Endothelial cell of hepatic sinusoid (primary cell): Measurements from ENCODE around the gene RAP1GAP.

Experiments used
- in situ Hi-C: cut with HindIII; loops from 2 replicates; pipeline ENCODE4 v1.10.0; 2017; ENCODE audit warnings: low sequenced_read_pairs

RAP1GAP gene

DNA sequence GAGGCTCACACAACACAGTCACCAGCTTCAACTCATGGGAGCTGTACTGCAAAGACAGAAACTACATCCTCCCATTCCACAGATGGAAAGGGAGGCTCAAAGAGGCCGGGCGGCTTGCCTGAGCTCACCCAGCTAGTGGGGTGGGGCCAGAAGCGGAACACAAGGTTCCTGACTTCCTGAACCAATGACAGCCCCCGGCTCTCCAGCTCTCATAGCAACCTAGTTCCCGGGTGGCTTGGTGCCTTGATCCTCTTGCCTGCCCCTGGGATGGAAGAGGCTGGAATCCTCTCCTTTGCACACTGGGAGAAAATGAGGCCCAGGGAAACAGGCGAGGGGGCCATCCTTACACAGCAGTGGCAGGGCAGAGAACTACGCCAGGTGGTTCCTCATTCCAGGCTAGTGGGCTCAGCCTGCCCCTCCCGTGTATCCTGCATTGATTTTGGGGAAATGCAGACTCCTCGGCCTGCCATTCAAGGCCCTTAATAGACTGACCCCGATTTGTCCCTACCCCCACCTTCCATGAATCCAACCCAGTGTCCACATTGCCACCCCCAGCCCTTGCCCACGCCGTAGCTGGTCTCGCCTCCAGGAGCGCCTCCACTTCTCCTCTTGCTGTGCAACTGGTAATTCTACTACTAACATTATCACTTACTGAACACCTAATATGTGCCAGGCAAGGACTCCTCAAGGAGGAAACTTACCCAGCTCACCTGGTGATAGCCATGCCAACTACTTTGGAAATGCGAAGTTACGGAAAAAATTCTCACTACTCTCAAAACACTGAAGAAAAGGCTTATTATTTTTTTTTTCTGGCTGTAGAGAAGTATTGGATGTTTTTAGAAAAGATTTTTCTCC lies 5.0 kb downstream of the RAP1GAP start:
- in situ Hi-C loops: loop anchor here (25.0 kb wide), 1 partner anchor 302 kb away; no protein-coding TSS in a partner anchor

DNA sequence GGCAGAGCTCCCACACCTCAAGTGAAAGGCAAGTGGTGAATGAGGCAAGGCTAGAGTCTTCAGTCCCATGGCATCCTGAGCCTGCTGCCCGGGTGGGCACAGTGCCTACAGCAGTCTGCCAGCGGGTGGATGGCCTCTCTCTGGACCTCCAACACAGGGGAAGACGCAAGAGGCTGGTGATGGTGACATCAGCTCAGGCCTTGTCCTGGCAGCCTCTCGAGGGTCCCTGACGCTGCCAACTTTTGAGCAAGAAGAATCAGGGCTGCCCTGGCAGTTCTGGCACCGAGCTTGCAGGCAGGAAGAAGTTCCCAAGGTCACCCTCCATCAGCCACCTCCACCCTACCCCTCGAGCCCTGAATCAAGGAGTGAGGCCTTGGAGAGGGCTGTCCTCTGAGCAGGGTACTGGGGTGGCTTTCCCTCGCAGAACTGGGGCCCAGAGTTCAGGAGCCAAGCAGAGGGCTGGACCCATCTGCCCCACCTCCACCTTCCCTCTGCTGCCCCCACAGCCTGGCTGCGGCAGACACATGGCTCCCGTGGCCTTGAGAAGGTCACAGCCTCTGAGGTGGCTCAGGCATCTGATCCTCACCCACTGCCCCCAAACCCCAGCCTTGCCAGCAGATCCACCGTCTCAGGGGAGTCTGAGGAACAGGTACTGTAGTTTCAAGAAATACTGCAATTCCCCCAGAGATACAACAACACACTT lies 5.8 kb downstream of the RAP1GAP start:
- in situ Hi-C loops: loop anchor here (25.0 kb wide), 1 partner anchor 301 kb away; no protein-coding TSS in a partner anchor

DNA sequence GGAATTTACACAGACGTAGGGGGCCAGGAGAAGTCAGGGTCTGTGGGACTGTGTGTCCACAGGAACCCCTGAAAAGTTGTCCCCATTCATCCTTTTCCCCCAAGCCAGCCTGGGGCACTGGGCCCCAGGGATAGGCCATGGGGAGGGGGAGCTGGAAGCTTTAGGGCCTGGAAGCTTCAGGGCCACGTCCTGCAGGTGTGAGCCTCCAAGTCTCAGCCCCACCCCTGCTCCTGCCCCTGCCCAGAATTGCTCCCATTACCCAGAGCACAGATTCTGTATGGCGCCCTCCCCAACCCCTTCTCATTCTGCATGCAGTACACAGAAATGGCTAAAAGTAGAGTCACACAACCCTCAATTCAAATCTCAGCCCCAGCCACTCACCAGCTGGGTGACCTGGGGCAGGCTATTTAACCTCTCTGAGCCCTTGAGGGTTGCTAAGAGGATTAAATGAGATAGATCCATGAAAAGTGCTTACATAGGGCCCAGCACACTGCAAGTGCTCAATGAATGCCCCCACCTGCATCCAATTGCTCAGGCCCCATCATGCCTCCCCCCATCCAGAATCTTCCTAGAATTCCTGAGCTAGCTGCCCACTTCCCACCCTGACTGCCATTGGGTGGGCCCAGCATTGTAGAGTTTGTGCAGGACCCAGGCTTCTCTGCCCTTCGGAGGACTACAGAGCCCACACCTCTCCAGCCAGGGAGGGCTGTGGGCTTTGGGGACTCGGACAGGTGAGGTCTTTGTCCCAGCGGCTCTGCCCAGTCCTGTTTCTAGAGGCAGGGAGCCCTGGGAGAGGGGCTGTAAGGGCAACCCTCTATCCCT lies 6.5 kb downstream of the RAP1GAP start:
- in situ Hi-C loops: loop anchor here (25.0 kb wide), 1 partner anchor 300 kb away; no protein-coding TSS in a partner anchor

DNA sequence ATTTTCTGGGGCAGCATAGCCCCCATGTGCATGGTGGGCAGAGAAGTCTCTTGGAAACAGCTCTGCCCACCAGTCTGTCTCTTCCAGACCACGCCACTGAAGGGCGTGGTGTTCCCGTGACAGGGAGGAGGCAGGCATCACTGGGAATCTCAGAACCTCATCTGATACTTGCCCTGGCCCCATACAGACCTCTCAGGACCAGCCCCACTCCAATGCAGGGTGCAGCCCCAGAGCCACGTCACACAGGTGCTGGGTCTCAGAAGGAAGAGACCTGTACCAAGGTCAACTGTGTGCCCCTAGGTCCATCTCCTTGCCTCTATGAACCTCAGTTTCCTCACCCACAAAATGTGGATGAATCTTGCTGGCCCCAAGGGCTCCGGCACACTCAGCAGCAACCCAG lies 7.3 kb downstream of the RAP1GAP start:
- in situ Hi-C loops: loop anchor here (25.0 kb wide), 1 partner anchor 300 kb away; no protein-coding TSS in a partner anchor

DNA sequence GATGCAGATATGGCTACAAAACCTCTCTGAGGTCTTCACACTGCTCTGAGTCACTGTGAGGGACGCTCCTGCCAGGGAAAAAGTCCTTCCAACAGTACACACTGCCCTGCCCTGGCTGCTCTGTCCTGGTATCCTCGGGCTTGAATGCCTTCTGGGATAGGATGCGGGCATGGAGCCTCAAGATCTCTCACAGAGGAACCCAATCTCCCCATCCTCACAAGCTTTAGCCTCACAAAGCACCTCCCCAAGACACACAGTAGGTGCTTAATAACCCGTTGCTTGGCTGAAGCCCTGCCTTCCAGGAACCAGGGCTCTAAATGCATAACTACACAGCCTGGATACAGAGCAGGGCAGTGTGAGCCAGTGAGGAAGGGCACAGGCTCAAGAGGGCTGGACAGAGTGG lies 9.2 kb downstream of the RAP1GAP start:
- in situ Hi-C loops: loop anchor here (25.0 kb wide), 1 partner anchor 298 kb away; no protein-coding TSS in a partner anchor

DNA sequence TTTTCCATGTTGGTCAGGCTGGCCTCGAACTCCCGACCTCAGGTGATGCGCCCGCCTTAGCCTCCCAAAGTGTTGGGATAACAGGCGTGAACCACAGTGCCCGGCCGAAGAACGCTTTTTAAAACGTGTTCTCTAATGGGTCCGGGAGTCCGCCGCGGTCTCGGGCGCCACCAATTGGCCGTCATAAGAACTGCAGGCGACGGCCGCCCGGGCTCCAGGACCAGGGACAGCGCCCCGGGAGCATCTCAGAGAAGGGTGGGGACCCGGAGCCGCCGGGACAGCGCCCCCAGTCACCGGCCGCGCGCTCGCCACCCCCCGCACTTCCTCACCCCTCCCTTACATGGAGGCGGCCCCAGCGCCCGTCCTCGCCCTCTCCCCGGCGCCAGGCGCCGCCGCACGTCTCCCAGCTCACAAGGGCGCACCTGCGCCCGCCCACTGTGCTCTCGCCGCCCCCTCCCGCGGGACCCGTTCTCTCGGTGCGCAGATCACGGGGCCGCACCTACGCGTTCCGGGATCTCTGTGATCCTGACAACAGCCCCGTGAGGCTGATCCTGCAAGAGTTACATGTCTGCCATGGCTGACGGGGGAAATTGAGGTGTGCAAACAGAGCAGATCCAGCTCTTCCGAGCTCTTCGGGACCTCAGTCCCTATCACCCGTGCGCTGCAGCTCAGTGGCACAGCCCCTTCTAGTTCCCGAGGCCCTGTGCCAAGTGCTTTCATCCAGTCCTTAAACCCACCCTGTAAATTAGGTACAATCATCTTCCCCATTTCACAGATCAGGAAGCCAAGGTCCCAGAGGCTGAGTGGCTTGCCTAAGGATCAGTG lies 9.8 kb downstream of the RAP1GAP start:
- in situ Hi-C loops: loop anchor here (25.0 kb wide), 1 partner anchor 297 kb away; no protein-coding TSS in a partner anchor

DNA sequence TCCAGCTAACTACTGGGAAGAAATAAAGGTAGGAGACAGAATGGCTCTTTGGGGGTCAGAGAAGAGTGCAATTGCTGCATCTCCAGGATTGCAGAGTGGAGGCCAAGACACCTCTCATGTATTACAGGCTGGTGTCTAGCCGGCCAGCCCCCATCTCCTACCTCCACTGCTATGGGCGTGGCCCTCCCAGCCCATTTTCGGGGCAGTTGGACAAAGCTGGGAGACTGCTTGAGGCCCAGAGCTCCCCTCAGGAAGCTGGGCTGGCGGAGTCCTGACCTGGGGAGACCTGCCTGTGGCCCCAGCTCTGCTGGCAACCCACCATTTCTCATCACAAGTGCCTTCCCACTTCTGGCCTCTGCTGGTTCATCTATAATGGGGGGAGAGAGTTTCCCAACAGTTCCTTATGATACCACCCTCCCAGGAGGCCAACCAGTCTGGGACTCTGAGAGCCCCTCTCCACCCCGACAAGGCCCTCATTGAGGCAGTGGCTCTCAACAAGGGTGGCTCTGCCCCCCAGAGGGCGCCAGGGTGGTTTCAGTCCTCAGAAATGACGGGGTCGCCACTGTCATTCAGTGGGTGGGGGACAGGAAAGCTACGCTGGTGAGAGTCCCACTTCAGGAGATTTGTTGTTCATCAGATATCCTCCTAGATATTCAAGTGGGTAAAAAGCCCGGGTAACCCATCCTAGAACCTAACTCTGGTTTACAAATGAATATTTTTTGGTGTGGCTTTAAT lies 11.5 kb downstream of the RAP1GAP start:
- in situ Hi-C loops: loop anchor here (25.0 kb wide), 1 partner anchor 295 kb away; no protein-coding TSS in a partner anchor

DNA sequence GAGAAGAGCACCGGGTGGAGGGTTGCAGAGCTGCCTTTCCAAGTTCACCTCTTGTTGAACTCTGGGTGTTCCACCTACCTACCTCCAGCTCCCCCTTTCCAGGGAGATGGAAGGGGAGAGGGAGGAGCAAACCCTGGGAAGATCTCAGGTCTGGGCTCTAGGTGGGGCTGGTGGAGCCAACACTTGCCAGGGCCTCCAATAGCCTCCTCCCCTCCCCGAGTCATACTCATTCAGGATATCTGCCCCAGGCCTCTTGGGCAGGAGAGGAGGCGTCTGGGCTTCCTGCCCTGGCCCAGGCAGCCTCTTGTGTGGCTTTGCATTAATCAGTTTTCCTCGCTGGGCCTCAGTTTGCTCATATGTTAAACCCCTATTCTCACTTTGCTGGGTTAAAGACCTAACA lies 13.4 kb downstream of the RAP1GAP start:
- in situ Hi-C loops: loop anchor here (25.0 kb wide), 1 partner anchor 293 kb away; no protein-coding TSS in a partner anchor

DNA sequence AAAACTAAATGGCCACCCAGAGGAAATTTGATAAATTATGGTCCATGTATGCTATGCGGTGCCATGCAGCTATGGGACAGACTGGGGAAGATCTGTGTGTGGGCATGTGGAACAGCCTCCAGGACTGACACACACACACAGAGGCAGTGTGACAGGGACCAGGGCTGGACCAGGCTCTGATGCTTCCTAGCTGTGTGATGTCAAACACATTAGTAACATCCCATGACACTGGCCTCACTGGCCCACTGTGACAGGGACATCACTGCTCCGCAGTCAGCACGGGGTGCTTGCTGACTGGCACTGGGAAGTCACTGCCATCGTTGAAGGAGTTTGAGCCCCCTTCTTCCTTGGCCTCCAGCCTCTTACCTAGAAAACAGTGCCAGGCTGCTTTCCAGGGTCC lies 13.9 kb downstream of the RAP1GAP start:
- in situ Hi-C loops: loop anchor here (25.0 kb wide), 1 partner anchor 293 kb away; no protein-coding TSS in a partner anchor

DNA sequence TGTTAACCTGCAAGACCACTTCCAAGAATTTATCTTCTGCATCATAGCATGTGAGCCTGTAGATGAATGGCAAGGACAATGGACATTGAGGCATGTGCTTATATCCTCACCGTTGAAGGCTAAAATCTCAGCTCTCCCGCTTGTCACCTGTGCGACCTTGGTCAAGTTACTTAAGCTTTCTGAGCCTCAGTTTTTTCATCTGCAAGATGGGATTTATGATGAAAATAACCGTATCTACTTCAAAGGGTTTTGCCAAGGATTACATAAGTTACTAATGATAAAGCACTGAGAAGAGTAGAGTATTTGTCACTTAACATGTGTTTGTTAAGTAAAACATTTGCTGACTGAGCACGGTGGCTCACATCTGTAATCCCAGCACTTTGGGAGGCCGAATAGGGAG lies 14.9 kb downstream of the RAP1GAP start:
- in situ Hi-C loops: loop anchor here (25.0 kb wide), 1 partner anchor 292 kb away; no protein-coding TSS in a partner anchor

DNA sequence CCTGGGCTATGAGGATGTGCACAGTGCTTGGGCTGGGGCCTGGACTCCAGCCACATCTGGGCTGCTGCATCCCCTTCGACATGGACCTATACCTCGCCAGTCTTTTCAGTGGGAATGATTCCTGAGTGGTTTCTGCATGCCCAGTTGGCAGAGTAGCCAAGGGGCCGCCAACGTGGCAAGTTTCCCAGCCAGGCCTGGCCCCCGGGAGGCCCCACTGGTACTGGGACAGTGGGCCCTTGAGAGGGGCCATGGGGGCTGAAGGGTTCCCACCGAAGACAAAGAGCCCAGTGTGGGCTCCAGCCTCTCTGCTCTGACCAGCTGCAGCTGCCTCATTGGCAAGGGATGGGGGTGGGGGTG lies 15.4 kb downstream of the RAP1GAP start:
- in situ Hi-C loops: loop anchor here (25.0 kb wide), 1 partner anchor 291 kb away; no protein-coding TSS in a partner anchor

DNA sequence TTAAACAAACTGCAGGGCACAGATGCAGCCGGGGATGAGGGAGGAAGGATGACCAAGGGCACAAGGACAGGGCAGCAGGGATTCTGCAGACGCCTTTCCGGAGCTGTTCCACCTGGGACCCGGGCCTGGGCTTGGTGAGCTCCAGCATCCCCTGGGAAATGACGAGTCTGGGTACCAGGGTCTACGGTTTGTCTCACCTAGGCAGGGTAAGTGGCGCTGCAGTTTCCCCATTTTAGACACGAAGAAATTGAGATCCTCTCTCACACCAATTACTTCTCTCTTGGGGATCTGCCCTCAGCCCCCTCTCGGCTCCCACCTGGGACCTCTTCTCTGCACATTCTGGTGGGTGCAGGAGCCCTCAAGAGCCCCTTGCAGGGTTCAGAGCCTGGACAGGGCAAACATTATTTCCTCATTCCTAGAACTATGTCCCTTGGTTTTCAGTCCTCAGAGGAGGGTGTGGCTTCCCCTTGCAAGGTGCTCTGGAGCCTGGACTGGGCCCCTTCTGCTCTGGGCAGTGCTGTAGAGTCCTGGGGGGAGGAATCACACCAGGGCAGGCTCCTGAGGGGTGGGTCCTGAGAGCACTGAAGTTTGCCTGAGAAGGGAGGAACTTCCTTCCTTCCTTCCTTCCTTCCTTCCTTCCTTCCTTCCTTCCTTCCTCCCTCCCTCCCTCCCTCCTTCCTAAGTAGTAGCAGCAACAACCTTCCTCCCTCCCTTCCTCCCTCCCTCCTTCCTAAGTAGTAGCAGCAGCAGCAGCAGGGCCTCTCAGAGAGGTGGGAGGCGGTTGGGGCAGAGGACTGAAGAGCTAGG lies 16.0 kb downstream of the RAP1GAP start:
- in situ Hi-C loops: loop anchor here (25.0 kb wide), 1 partner anchor 291 kb away; no protein-coding TSS in a partner anchor

DNA sequence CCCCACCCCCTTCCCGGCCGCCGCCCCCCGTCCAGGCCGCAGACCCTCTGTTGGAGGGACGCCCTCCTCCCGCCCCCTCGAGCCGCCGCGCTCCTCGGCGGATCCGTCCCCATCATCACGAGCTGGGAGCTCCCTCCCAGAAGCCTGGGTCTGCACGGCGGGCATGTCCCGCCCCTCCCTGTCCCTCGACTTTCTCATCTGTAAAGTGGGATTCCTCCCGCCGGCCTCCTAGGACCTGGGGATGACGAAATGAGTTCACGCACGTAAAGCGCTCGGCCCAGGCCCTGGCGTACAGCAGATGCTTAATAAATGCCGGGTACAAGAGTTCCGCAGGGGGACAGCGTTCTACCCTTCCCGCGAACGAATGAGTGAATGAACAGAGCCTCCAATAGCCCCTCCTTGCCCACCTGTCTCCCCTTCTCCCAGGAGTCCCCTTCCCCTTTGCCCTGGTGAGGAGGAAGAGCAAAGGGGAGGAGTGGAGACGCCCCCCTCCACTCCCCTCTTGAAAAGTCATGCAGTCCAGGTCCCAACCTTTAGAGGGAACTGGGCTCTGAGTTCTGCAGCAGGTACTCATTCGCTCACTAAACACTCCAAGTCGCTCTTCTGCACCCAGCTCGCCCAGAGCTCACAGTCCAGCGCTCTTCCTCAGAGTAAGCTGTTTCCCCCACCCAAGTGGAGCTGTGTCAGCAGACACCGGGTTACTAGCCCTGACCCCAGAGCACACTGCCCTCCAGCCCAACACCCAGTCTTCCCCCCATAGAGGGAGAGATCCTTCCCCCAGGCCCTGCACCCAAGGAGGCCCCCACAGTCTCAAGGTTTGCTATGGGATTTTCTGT lies 16.8 kb downstream of the RAP1GAP start:
- in situ Hi-C loops: loop anchor here (25.0 kb wide), 1 partner anchor 290 kb away; no protein-coding TSS in a partner anchor

DNA sequence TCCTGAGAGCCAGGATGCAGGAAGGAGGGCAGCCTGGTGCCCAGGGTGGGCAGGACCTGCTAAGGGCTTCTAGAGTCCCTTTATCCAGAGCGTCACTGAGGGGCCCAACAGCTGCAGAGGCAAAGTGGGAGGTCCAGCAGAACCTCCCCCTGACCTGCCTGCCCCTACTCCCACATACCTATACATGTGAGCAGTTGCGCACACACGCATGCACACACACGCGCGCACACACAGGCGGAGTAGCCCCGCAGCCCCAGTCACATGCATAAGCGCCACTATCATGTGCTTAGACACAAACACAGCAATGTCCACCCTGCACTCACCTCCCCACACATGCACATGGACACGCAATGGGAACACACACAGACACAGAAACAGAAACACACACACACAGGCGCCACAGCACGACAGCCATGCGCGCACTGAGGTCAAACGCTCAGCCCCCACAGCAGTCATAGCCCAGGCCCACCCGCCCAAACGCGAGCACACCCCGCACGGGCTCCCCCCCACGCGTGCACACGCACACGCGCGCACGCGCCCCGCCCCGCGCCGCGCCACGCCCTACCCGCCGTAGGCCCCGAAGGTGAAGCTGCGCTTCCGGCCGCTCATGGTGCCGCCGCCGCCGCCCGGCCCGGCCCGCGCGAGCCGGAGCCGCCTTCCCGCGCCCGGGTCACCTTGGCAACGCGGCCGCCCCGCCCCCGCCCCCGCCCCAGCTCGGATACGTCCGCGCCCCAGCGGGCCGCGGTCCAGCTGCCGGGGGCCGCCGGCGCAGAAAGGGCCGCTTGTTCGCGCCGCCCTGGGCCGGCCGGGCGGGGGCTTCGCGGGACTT lies 17.7 kb downstream of the RAP1GAP start:
- in situ Hi-C loops: loop anchor here (25.0 kb wide), 1 partner anchor 289 kb away; no protein-coding TSS in a partner anchor

DNA sequence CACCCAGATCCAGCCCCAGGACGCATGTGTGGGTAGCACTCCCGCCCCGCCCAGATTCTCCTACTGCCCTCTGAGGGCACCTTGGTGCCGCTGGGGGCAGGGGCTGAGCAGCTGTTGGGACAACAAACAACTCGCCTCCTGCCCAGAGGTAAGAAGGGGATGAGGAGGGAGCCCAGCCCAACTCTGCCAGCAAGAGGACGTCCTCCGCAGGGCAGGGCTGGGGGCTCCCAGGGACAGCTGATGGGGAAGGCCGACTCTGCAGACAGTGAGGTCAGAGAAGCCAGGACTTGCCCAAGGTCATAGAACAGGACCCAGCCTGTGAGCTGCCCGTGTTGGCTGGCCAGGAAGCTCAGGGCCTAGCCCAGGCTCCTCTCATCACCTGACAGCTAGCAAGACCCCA lies 18.8 kb downstream of the RAP1GAP start:
- in situ Hi-C loops: loop anchor here (25.0 kb wide), 1 partner anchor 288 kb away; no protein-coding TSS in a partner anchor

DNA sequence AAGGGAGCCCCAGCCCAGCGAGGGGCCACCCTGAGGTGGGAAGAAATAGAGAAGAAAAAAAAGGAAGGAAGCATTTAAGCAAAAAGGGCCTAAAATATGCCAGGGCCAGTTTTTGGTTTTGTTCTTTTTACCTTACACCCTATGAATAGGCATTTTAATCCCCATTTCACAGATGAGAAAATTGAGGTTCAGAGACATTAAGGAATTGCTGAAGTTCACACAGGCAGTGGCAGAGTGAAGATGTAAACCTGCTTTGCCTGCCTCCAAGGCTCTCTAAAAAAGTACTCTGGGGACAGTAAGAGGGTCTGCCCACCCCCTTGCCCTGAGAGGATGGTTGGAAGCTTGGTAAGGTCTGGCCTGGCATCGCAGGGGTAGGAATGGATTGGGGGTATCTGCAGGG lies 19.8 kb downstream of the RAP1GAP start:
- in situ Hi-C loops: no loop called here
